ENCODE data around the gene HS3ST2.

The HS3ST2 gene

GRCh38 chr16:22900863-22901262 is 86.9 kb downstream of the HS3ST2 start:
- H3K4me3 ChIP-seq (ENCODE audit: low read length), result no peak overlapping the region
- no peak for TF ChIP-seq CTCF (IDR thresholded peaks at IDR 0.05; ENCODE audit: insufficient read depth, low read depth, low read length, missing control alignments)
- DNase-seq (ENCODE audit: low read depth), result no peak

GRCh38 chr16:22901563-22901962 is 87.6 kb downstream of the HS3ST2 start:
- no peak overlapping the region for H3K4me3 ChIP-seq (ENCODE audit: low read length)
- no peak for DNase-seq (ENCODE audit: low read depth)
- no peak for TF ChIP-seq CTCF (IDR thresholded peaks at IDR 0.05; ENCODE audit: insufficient read depth, low read depth, low read length, missing control alignments)

GRCh38 chr16:22903716-22904115 is 89.8 kb downstream of the HS3ST2 start:
- DNase-seq (ENCODE audit: low read depth), result no peak
- TF ChIP-seq CTCF (IDR thresholded peaks at IDR 0.05; ENCODE audit: insufficient read depth, low read depth, low read length, missing control alignments), result no peak
- H3K4me3 ChIP-seq (ENCODE audit: low read length), result no peak overlapping the region

GRCh38 chr16:22912654-22913053 is 98.7 kb downstream of the HS3ST2 start:
- no peak overlapping the region for H3K4me3 ChIP-seq (ENCODE audit: low read length)
- TF ChIP-seq CTCF (IDR thresholded peaks at IDR 0.05; ENCODE audit: insufficient read depth, low read depth, low read length, missing control alignments), result no peak
- DNase-seq (ENCODE audit: low read depth), result no peak

- DNase-seq (ENCODE audit: low read depth), result peak; percentile 32
- no peak overlapping the region for H3K4me3 ChIP-seq (ENCODE audit: low read length)
- no peak for TF ChIP-seq CTCF (IDR thresholded peaks at IDR 0.05; ENCODE audit: insufficient read depth, low read depth, low read length, missing control alignments)
Observed at GRCh38 chr16:22915003-22915402, 101.0 kb downstream of the HS3ST2 start.

GRCh38 chr16:22923491-22923890 is 109.5 kb downstream of the HS3ST2 start:
- DNase-seq (ENCODE audit: low read depth), result no peak
- TF ChIP-seq CTCF (IDR thresholded peaks at IDR 0.05; ENCODE audit: insufficient read depth, low read depth, low read length, missing control alignments), result no peak

GRCh38 chr16:22924492-22924891 is 110.5 kb downstream of the HS3ST2 start:
- peak; percentile 75 for DNase-seq (ENCODE audit: low read depth)
- H3K4me3 ChIP-seq (ENCODE audit: low read length), result no peak overlapping the region
- no peak for TF ChIP-seq CTCF (IDR thresholded peaks at IDR 0.05; ENCODE audit: insufficient read depth, low read depth, low read length, missing control alignments)

More at GRCh38 chr16:22923491-22923890, 109.5 kb downstream of the HS3ST2 start:
- H3K4me3 ChIP-seq (ENCODE audit: low read length), result no peak overlapping the region

Measured in epithelial cell of esophagus (primary cell).